ENCODE results near the gene GPR137. TPM values are rescaled to one million over a fixed set of nuclear protein-coding genes. Genes with fewer than 3 reads are reported as not detected.

GPR137 gene
- total RNA-seq, 6 experiments from 2014 or later: 13.0 to 21.9 (median 17.8) TPM

GRCh38 chr11:64261556-64262080 is 24.0 kb upstream of the GPR137 start:
- ATAC-seq: no peak
- H3K36me3 ChIP-seq: peaks cover 0 to under 1% (median 0%) of the 10 kb centered on the region in 4 donors
- no peak overlapping the region for H3K4me3 ChIP-seq
- H3K4me1 ChIP-seq: no peaks in the 10 kb centered on the region
- WGBS (ENCODE audit: insufficient coverage, low coverage, low lambda C conversion rate, missing lambda C conversion rate): 93% methylated on average over 3 of the region's 18 CpGs
- no peak for DNase-seq
- no peaks in the 10 kb centered on the region for H3K27me3 ChIP-seq
- no peaks in the 10 kb centered on the region for H3K9me3 ChIP-seq
- intact Hi-C loops (cut with DNase I): no loop called here
- H3K27ac ChIP-seq: no peak overlapping the region
- no peak for TF ChIP-seq POLR2A (IDR thresholded peaks at IDR 0.05)

- H3K4me1 ChIP-seq: no peaks in the 10 kb centered on the region
- ATAC-seq (no peak), DNase-seq (no peak)
- H3K27me3 ChIP-seq: no peaks in the 10 kb centered on the region
- intact Hi-C loops (cut with DNase I): no loop called here
- H3K27ac ChIP-seq: no peak overlapping the region
- TF ChIP-seq POLR2A (IDR thresholded peaks at IDR 0.05) (no peak), CTCF (IDR thresholded peaks at IDR 0.05) (no peak)
- no peaks in the 10 kb centered on the region for H3K36me3 ChIP-seq
- H3K9me3 ChIP-seq: no peaks in the 10 kb centered on the region
- 94% methylated on average over 23 of the region's 42 CpGs for WGBS (ENCODE audit: insufficient coverage, low coverage, low lambda C conversion rate, missing lambda C conversion rate)
- no peak overlapping the region for H3K4me3 ChIP-seq
These were observed 23.2 kb upstream of the GPR137 start for GRCh38 chr11:64262271-64263002.

GRCh38 chr11:64263021-64263946 is 22.4 kb upstream of the GPR137 start:
- H3K9me3 ChIP-seq: no peaks in the 10 kb centered on the region
- H3K36me3 ChIP-seq: no peaks in the 10 kb centered on the region
- intact Hi-C loops (cut with DNase I): no loop called here
- peak in 1 of 3 donors; percentile 32 for DNase-seq
- H3K27ac ChIP-seq: no peak overlapping the region
- ATAC-seq: peak in 2 of 4 donors; percentile 19 to 40
- H3K4me1 ChIP-seq: peaks cover 0 to 4% (median 3%) of the 10 kb centered on the region in 4 donors
- 85% methylated on average over 9 of the region's 29 CpGs for WGBS (ENCODE audit: insufficient coverage, low coverage, low lambda C conversion rate, missing lambda C conversion rate)
- no peak overlapping the region for H3K4me3 ChIP-seq
- TF ChIP-seq CTCF (IDR thresholded peaks at IDR 0.05) (no peak), POLR2A (IDR thresholded peaks at IDR 0.05) (no peak)
- no peaks in the 10 kb centered on the region for H3K27me3 ChIP-seq

GRCh38 chr11:64263947-64264317 is 21.7 kb upstream of the GPR137 start:
- Histone ChIP-seq H3K27me3 (no peaks in the 10 kb centered on the region), H3K9me3 (no peaks in the 10 kb centered on the region), H3K36me3 (no peaks in the 10 kb centered on the region), H3K27ac (no peak overlapping the region), H3K4me3 (no peak overlapping the region), H3K4me1 (peaks cover 0 to 9% (median 7%) of the 10 kb centered on the region in 4 donors)
- ATAC-seq (no peak), DNase-seq (no peak)
- intact Hi-C loops (cut with DNase I): no loop called here
- no peak for TF ChIP-seq POLR2A (IDR thresholded peaks at IDR 0.05)
- no peak for TF ChIP-seq CTCF (IDR thresholded peaks at IDR 0.05)
- no CpG with 5 or more reads among the region's 8 CpGs for WGBS (ENCODE audit: insufficient coverage, low coverage, low lambda C conversion rate, missing lambda C conversion rate)

Data from right lobe of liver (tissue), 6 donors.